T-helper 2 cell treated with Interferon-gamma antibody and Interleukin-4, amounts not matched to agents 100 ng/mL and 5 ng/mL, for 36 hours (primary cell): ENCODE results near the gene NTN4. TPM values are rescaled to one million over a fixed set of nuclear protein-coding genes. Genes with fewer than 3 reads are reported as not detected.

Experiments
- intact Hi-C: fragments of 100-400 bp; cut with micrococcal nuclease; formaldehyde crosslinking; loops from one replicate; pipeline ENCODE4 v1.15.1; 2023
- total RNA-seq: library from RNA; stranded (reverse); gene quantifications from 2 replicates; pipeline ENCODE4 v1.2.3, GENCODE V29; 2022

NTN4 gene
- total RNA-seq, result not detected in 2 replicates

- intact Hi-C loops, result loop anchor here (1.0 to 5.0 kb wide), 2 partner anchors 208 to 238 kb away; partner anchors contain the start of gene USP44
These were observed at the start of gene NTN4 for GRCh38 chr12:95790033-95790916. NTN4 (minus strand) TSS chr12:95790764; CDS start chr12:95790309, 455 bp downstream.

DNA sequence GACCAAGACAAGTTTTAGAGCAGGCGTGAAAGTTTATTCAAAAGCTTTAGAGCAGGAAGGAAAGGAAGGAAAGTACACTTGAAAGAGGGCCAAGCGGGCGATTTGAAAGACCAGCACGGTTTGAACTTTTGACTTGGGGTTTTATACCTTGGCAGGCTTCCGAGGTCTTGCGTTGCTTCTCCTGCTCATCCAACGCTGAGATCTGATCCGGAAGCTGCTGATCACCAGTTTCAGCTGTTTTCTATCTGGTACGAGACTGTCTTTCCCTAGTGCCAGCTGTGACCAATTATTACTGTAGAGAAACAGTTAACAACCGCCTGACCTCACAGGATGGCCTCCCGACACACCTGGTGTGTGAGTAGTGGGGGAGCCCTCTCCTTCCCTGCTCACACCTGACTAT, 47.6 kb upstream of the NTN4 start:
- intact Hi-C loops, result no loop called here

DNA sequence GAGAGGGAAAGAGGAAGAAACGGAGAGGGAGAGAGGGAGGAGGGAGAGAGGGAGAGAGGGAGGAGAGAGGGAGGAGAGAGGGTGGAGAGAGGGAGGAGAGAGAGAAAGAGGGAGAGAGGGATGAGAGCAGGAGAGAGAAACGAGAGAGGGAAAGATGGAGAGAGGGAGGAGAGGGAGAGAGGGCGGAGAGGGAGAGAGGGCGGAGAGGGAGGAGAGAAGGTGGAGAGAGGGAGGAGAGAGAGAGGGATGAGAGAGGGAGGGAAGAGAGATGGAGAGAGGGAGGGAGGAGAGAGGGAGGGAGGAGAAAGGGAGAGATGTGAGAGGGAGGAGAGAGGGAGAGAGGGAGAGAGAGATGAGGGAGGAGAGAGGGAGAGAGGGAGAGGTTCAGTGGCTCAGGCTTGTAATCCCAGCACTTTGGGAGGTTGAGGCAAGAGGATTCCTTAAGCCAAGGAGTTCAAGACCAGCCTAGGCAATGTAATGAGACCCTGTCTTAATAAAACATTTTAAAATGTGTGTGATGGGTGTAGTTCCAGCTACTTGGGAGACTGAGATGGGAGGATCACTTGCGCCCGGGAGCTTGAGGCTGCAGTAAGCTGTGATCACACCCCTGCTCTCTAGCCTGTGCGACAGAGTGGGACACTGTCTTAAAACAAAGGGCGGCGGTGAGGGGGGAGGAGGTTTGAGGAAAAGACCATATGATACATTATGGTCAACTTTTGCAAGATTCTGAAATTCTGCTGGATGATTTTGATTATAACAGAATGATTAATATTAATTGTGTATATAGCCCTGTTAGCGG, 46.9 kb upstream of the NTN4 start:
- intact Hi-C loops, result no loop called here

- intact Hi-C loops, result no loop called here
These were observed 46.2 kb upstream of the NTN4 start for GRCh38 chr12:95836630-95837239.

DNA sequence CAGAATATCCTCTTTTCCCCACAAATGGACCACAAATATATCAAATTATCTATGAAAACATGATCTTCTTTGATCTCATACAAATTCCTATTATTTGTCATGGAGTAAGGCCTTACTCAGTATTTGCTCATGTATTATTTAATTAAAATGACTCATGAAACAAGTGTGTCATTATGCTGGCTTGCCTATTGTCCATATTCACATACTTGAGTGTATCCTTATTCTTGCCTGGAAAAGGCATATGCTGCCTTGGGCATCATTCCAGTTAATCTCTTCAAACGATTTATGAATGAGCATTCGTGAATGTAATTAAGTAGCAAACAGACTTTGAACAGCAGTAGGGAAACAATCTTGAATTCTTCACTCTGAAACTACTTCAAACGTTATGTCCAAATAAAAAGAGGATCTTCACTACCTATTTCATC, 45.6 kb upstream of the NTN4 start:
- intact Hi-C loops, result no loop called here

- intact Hi-C loops, result no loop called here
These were observed 44.0 kb upstream of the NTN4 start for GRCh38 chr12:95834572-95834971.

- intact Hi-C loops, result no loop called here
These were observed 39.9 kb upstream of the NTN4 start for GRCh38 chr12:95830335-95831089.

DNA sequence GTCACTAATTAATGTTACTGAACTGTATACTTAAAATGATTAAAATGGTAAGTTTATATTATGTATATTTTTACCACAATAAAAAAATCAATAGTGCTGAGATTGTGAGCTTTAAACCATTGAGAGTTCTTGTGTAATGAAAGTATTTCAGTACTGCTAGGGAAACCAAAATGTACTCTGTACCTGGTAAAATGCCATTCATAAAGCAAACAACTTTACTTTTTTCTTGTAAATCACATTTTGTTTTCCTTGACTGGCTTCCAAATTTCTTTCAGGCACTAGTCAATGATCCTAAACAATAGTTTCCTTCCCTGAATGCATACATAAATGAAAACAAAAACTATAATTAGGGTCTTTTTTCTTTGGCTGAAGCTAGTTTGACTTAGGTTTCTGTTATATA, 38.8 kb upstream of the NTN4 start:
- intact Hi-C loops, result no loop called here

GRCh38 chr12:95820096-95820703, 29.6 kb upstream of the NTN4 start:
- intact Hi-C loops, result no loop called here

DNA sequence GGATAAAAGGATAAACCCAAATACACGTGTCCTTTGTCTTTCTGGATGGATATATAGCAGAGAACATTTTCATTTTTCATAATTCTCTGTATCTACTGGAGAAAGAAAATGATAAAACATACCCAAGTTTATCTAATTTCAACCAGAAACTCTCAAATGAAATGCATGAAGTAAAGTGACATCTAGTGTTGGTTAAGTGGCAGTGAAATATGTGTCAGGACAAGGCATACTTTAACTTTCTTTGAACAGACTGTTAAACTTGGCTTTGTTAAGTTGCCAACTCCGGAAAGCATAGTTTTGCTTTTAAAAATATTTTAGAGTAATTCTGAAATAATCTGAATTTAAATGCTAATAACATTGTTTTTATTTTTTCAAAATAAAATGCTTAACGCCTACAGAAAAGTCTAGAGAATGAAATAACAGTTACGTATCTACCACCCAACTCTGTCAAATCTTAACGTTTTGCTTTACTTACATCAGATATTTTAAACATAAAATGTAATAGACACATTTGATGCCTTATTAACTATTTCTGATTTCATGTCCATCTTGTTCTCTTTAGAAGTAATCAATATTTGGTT, 25.2 kb upstream of the NTN4 start:
- intact Hi-C loops, result loop anchor here (10.0 kb wide), 1 partner anchor 701 kb away; no protein-coding TSS in a partner anchor

GRCh38 chr12:95812155-95812554, 21.6 kb upstream of the NTN4 start:
- intact Hi-C loops, result loop anchor here (10.0 kb wide), 1 partner anchor 697 kb away; no protein-coding TSS in a partner anchor

GRCh38 chr12:95810411-95810810, 19.8 kb upstream of the NTN4 start:
- intact Hi-C loops, result loop anchor here (10.0 kb wide), 1 partner anchor 696 kb away; no protein-coding TSS in a partner anchor

GRCh38 chr12:95809000-95809680, 18.6 kb upstream of the NTN4 start:
- intact Hi-C loops, result no loop called here

GRCh38 chr12:95808146-95808545, 17.6 kb upstream of the NTN4 start:
- intact Hi-C loops, result no loop called here

DNA sequence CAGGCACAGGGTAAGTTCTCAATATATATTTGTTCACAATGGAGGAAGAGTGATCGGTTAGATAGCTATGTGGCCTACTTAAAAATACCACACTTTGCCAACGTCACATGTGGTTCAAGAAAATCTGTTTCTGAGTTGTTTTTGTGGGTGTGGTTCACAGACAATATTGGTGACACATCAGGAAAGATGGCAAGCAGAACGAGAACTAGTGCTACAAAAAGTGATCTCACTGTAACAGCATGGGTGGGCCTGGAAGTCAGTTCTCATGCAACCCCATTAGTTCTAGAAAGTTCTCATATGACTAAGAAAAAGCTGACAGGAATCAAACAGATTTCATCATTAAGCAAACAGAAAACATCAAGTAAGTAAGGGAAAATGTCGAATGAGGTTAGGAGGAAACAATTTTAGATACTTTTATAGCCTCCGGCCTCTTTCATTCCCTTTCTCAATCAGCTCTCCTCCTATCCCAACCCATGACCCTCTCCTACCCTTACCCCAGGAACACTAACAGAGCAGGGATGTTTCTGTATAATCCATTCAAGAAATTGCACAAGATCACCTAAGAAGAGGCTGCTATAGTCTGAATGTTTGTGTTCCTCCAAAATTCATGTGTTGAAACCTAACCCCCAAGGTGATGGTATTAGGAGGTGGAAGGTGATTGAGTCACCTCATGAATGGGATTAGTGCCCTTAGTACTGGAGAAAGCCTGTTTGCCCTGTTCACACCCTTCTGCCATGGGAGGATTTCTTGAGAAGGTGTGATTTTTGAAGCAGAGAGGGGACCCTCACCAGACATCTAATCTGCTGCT, 15.5 kb upstream of the NTN4 start:
- intact Hi-C loops, result no loop called here

GRCh38 chr12:95804291-95804690, 13.7 kb upstream of the NTN4 start:
- intact Hi-C loops, result no loop called here

DNA sequence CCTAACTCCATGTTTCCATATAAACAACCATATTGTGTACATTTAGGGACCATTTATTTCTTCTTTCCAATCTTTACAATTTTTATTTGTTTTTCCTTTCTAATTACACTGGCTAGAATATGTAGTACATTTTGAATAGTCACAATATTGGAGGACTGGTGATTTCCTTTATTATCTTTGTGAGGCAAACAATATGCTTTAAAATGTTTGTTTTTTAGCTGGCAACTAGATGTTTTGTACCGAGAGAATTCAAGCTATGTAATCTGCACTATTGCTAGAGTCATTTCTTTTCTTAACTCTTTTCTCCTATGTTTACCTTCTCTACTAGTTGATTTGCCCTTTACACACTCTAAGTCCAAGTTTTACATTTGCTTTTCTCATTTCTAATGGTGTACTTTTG, 13.3 kb upstream of the NTN4 start:
- intact Hi-C loops, result no loop called here

DNA sequence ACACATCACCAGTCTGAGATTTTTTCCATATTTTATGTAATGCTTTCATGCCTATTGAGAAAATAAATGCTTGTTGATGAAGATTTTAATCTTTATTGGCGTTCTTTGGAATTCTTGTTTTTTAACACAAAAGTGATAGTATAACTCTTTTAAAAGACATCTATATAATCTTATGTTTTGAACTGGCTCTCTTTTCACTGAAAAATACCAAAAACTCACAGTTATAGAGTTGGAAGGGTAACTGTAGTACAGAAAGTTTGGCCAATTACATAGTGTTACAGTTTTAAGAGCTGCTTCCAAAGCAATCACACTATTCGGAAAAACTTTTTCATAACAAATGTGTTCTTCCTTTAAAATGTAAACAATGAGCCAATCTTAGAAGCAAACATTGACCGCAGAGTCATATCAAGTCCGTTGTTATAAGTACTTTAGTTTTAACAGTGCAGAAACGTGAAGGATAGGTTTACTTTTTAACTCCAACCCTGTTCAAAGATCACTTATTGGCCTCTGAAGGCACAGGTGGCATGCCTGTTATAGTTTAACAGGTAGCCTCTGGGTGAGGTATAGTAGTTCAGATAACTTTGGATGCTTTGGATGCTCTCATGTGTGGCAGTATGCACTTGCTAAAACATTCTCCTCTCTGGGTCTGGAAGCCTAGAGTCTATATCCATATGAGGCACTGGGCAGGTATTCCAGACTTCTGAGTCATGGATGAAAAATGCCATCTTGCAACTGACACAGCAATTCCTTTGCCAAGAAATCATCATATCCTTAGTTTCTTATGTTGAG, 12.1 kb upstream of the NTN4 start:
- intact Hi-C loops, result no loop called here
